Activated CD8-positive, alpha-beta memory T cell treated with anti-CD3 and anti-CD28 coated beads, Interleukin-2, amount 50 U/mL, for 1 hour (primary cell): ENCODE results near the gene PACS1.
A peak's percentile ranks its signal among the peaks of the same experiment; 100 is the strongest.
"Not testable (repeated sequence)": the region's sequence is repeated elsewhere in the genome, so short reads cannot be mapped to it uniquely, and the experiment has no call there.

Experiments used
- DNase-seq: peaks from one replicate; pipeline ENCODE4 v3.0.0-alpha.2; 2020; ENCODE audit errors: extremely low read depth

PACS1 gene

GRCh38 chr11:66076561-66076960 lies 6.5 kb downstream of the PACS1 start:
- no peak for DNase-seq

GRCh38 chr11:66077927-66078326 lies 7.9 kb downstream of the PACS1 start:
- no peak for DNase-seq

- DNase-seq = not testable (repeated sequence)
Observed at GRCh38 chr11:66078949-66079348, 8.9 kb downstream of the PACS1 start.

GRCh38 chr11:66080055-66080817 lies 10.2 kb downstream of the PACS1 start:
- peak; percentile 69 for DNase-seq

- DNase-seq = no peak
Observed at GRCh38 chr11:66081505-66081904, 11.4 kb downstream of the PACS1 start.

GRCh38 chr11:66082946-66083698 lies 13.1 kb downstream of the PACS1 start:
- DNase-seq = no peak

GRCh38 chr11:66083767-66084166 lies 13.7 kb downstream of the PACS1 start:
- DNase-seq = no peak

GRCh38 chr11:66084821-66085475 lies 14.9 kb downstream of the PACS1 start:
- no peak for DNase-seq

GRCh38 chr11:66087148-66087908 lies 17.3 kb downstream of the PACS1 start:
- no peak for DNase-seq

GRCh38 chr11:66089067-66089466 lies 19.0 kb downstream of the PACS1 start:
- DNase-seq = no peak

- no peak for DNase-seq
Observed at GRCh38 chr11:66090288-66090687, 20.2 kb downstream of the PACS1 start.

- DNase-seq = not testable (repeated sequence)
Observed at GRCh38 chr11:66092125-66092524, 22.1 kb downstream of the PACS1 start.

- DNase-seq = not testable (repeated sequence)
Observed at GRCh38 chr11:66099746-66100145, 29.7 kb downstream of the PACS1 start.

GRCh38 chr11:66100272-66101065 lies 30.4 kb downstream of the PACS1 start:
- peak; percentile 30 for DNase-seq

GRCh38 chr11:66101066-66101464 lies 31.0 kb downstream of the PACS1 start:
- no peak for DNase-seq

GRCh38 chr11:66104057-66104638 lies 34.1 kb downstream of the PACS1 start:
- no peak for DNase-seq

GRCh38 chr11:66106786-66107599 lies 36.9 kb downstream of the PACS1 start:
- DNase-seq = no peak

GRCh38 chr11:66107600-66108510 lies 37.8 kb downstream of the PACS1 start:
- DNase-seq = no peak

- no peak for DNase-seq
Observed at GRCh38 chr11:66109294-66109693, 39.2 kb downstream of the PACS1 start.
